Measurements from ENCODE around the gene CDKN2B-AS1.

The CDKN2B-AS1 gene

GRCh38 chr9:22029231-22029630, 34.6 kb downstream of the CDKN2B-AS1 start:
- H3K4me3 ChIP-seq, result no peak overlapping the region
- no peak for TF ChIP-seq CTCF (IDR thresholded peaks at IDR 0.05)
- H3K27ac ChIP-seq, result no peak overlapping the region
- DNase-seq (ENCODE audit: low spot score), result no peak

GRCh38 chr9:22030101-22030598, 35.6 kb downstream of the CDKN2B-AS1 start:
- H3K27ac ChIP-seq, result no peak overlapping the region
- TF ChIP-seq CTCF (IDR thresholded peaks at IDR 0.05), result no peak

GRCh38 chr9:22031655-22032411, 37.2 kb downstream of the CDKN2B-AS1 start:
- no peak for DNase-seq (ENCODE audit: low spot score)
- TF ChIP-seq CTCF (IDR thresholded peaks at IDR 0.05), result no peak
- Histone ChIP-seq H3K4me3 (no peak overlapping the region), H3K27ac (no peak overlapping the region)

More at GRCh38 chr9:22030101-22030598, 35.6 kb downstream of the CDKN2B-AS1 start:
- no peak overlapping the region for H3K4me3 ChIP-seq
- no peak for DNase-seq (ENCODE audit: low spot score)

GRCh38 chr9:22033012-22033630, 38.5 kb downstream of the CDKN2B-AS1 start:
- TF ChIP-seq CTCF (IDR thresholded peaks at IDR 0.05), result no peak

GRCh38 chr9:22035591-22036011, 41.0 kb downstream of the CDKN2B-AS1 start:
- Histone ChIP-seq H3K4me3 (no peak overlapping the region), H3K27ac (no peak overlapping the region)
- DNase-seq (ENCODE audit: low spot score), result no peak
- no peak for TF ChIP-seq CTCF (IDR thresholded peaks at IDR 0.05)

More at GRCh38 chr9:22033012-22033630, 38.5 kb downstream of the CDKN2B-AS1 start:
- no peak overlapping the region for H3K27ac ChIP-seq
- DNase-seq (ENCODE audit: low spot score), result no peak
- H3K4me3 ChIP-seq, result no peak overlapping the region

GRCh38 chr9:22036866-22037626, 42.5 kb downstream of the CDKN2B-AS1 start:
- no peak for TF ChIP-seq CTCF (IDR thresholded peaks at IDR 0.05)
- DNase-seq (ENCODE audit: low spot score), result no peak
- no peak overlapping the region for H3K27ac ChIP-seq
- no peak overlapping the region for H3K4me3 ChIP-seq

All from coronary artery (tissue), 2 donors.